Esophagus (tissue), 2 donors: ENCODE measurements around the gene APBA2. TPM values are rescaled to one million over a fixed set of nuclear protein-coding genes. Genes with fewer than 3 reads are reported as not detected.

Experiments used
- H3K27ac ChIP-seq, 2 donors: one replicate each; pipeline ENCODE4 v1.5.1; 2013; ENCODE audit warnings: low read depth in 2 of 2, mild to moderate bottlenecking in 2 of 2, inconsistent platforms in 1 of 2, low read length in 1 of 2, moderate library complexity in 1 of 2
- H3K27me3 ChIP-seq, 2 donors: one replicate each; pipeline ENCODE4 v1.6.1; 2013; ENCODE audit warnings: low read length in 2 of 2, control low read depth in 1 of 2, mild to moderate bottlenecking in 1 of 2; ENCODE audit not compliant: insufficient read depth in 2 of 2, control insufficient read depth in 1 of 2
- H3K36me3 ChIP-seq, 2 donors: one replicate each; pipeline ENCODE4 v1.6.1; 2013; ENCODE audit warnings: low read length in 1 of 2; ENCODE audit not compliant: control insufficient read depth in 2 of 2, insufficient read depth in 2 of 2
- H3K4me1 ChIP-seq, 2 donors: one replicate each; pipeline ENCODE4 v1.6.1; 2013; ENCODE audit warnings: low read length in 1 of 2; ENCODE audit not compliant: control insufficient read depth in 2 of 2, insufficient read depth in 2 of 2
- H3K4me3 ChIP-seq, 2 donors: one replicate each; pipeline ENCODE4 v1.5.1; 2013; ENCODE audit warnings: low read length in 2 of 2, mild to moderate bottlenecking in 2 of 2, low read depth in 1 of 2, moderate library complexity in 1 of 2
- H3K9me3 ChIP-seq, 2 donors: one replicate each; pipeline ENCODE4 v1.6.1; 2013; ENCODE audit warnings: mild to moderate bottlenecking in 2 of 2, low read depth in 1 of 2, low read length in 1 of 2, moderate library complexity in 1 of 2; ENCODE audit not compliant: control insufficient read depth in 2 of 2, insufficient read depth in 1 of 2
- WGBS, 2 donors: extraction: QIAGEN DNeasy Blood & Tissue Kit; methylation state at CpG; one replicate each; pipeline ENCODE4 v1.1.7; 2013; 5-methylcytosine and 5-hydroxymethylcytosine counted together
- polyA plus RNA-seq, 2 donors: library from polyadenylated mRNA; stranded (reverse); fragments of 200-250 nt; gene quantifications; one replicate each; pipeline ENCODE4 v1.2.3, GENCODE V29; 2013
- donor health status: healthy with polysubstance abuse.
- donor health status: Bipolar disorder and iron deficiency.

Gene APBA2
- polyA plus RNA-seq, 2 donors: 0.77 to 1.7 TPM

GRCh38 chr15:29053006-29053405 is 167.2 kb downstream of the APBA2 start:
- 92 to 93% methylated on average over 8 of the region's 8 CpGs for WGBS, 2 donors
- H3K27me3 ChIP-seq: no peaks in the 10 kb centered on the region

GRCh38 chr15:29053661-29054131 is 167.9 kb downstream of the APBA2 start:
- H3K9me3 ChIP-seq: peaks cover 8 to 12% of the 10 kb centered on the region in 2 donors
- H3K27me3 ChIP-seq: no peaks in the 10 kb centered on the region
- H3K27ac ChIP-seq: no peak overlapping the region
- H3K4me1 ChIP-seq: no peaks in the 10 kb centered on the region
- no peak overlapping the region for H3K4me3 ChIP-seq
- H3K36me3 ChIP-seq: no peaks in the 10 kb centered on the region
- WGBS, 2 donors: 91 to 95% methylated on average over 18 of the region's 18 CpGs

More at GRCh38 chr15:29053006-29053405, 167.2 kb downstream of the APBA2 start:
- no peaks in the 10 kb centered on the region for H3K36me3 ChIP-seq
- H3K4me3 ChIP-seq: no peak overlapping the region
- H3K9me3 ChIP-seq: peaks cover 8 to 12% of the 10 kb centered on the region in 2 donors
- H3K4me1 ChIP-seq: no peaks in the 10 kb centered on the region
- no peak overlapping the region for H3K27ac ChIP-seq

GRCh38 chr15:29054171-29055045 is 168.6 kb downstream of the APBA2 start:
- peaks cover 8 to 12% of the 10 kb centered on the region in 2 donors for H3K9me3 ChIP-seq
- H3K36me3 ChIP-seq: no peaks in the 10 kb centered on the region
- 93 to 95% methylated on average over 33 to 34 of the region's 34 CpGs for WGBS, 2 donors
- H3K27ac ChIP-seq: no peak overlapping the region
- H3K4me1 ChIP-seq: no peaks in the 10 kb centered on the region
- H3K27me3 ChIP-seq: no peaks in the 10 kb centered on the region
- H3K4me3 ChIP-seq: no peak overlapping the region

GRCh38 chr15:29055876-29056275 is 170.1 kb downstream of the APBA2 start:
- 59 to 75% methylated on average over 7 of the region's 7 CpGs for WGBS, 2 donors
- Histone ChIP-seq H3K9me3 (peaks cover 8 to 19% of the 10 kb centered on the region in 2 donors), H3K36me3 (no peaks in the 10 kb centered on the region), H3K4me1 (no peaks in the 10 kb centered on the region), H3K4me3 (no peak overlapping the region), H3K27ac (no peak overlapping the region), H3K27me3 (no peaks in the 10 kb centered on the region)

GRCh38 chr15:29056839-29057450 is 171.2 kb downstream of the APBA2 start:
- WGBS, 2 donors: 66 to 72% methylated on average over 4 of the region's 4 CpGs
- Histone ChIP-seq H3K9me3 (peaks cover 8 to 19% of the 10 kb centered on the region in 2 donors), H3K36me3 (no peaks in the 10 kb centered on the region), H3K4me1 (no peaks in the 10 kb centered on the region), H3K4me3 (no peak overlapping the region), H3K27me3 (no peaks in the 10 kb centered on the region), H3K27ac (no peak overlapping the region)

- no peaks in the 10 kb centered on the region for H3K27me3 ChIP-seq
- H3K9me3 ChIP-seq: peaks cover 8 to 19% of the 10 kb centered on the region in 2 donors
- no peak overlapping the region for H3K4me3 ChIP-seq
- H3K4me1 ChIP-seq: no peaks in the 10 kb centered on the region
- 88 to 93% methylated on average over 8 of the region's 8 CpGs for WGBS, 2 donors
- no peak overlapping the region for H3K27ac ChIP-seq
- no peaks in the 10 kb centered on the region for H3K36me3 ChIP-seq
These were observed 172.1 kb downstream of the APBA2 start for GRCh38 chr15:29057856-29058255.

GRCh38 chr15:29058903-29059539 is 173.2 kb downstream of the APBA2 start:
- H3K27me3 ChIP-seq: no peaks in the 10 kb centered on the region
- no peak overlapping the region for H3K27ac ChIP-seq
- H3K36me3 ChIP-seq: no peaks in the 10 kb centered on the region
- 81 to 84% methylated on average over 6 of the region's 6 CpGs for WGBS, 2 donors
- no peaks in the 10 kb centered on the region for H3K4me1 ChIP-seq
- H3K9me3 ChIP-seq: peaks cover 5 to 10% of the 10 kb centered on the region in 2 donors
- no peak overlapping the region for H3K4me3 ChIP-seq

- H3K4me3 ChIP-seq: no peak overlapping the region
- WGBS, 2 donors: 91 to 93% methylated on average over 16 of the region's 16 CpGs
- H3K9me3 ChIP-seq: peaks cover 0 to 7% of the 10 kb centered on the region in 2 donors
- no peaks in the 10 kb centered on the region for H3K36me3 ChIP-seq
- H3K27ac ChIP-seq: no peak overlapping the region
- H3K27me3 ChIP-seq: no peaks in the 10 kb centered on the region
- no peaks in the 10 kb centered on the region for H3K4me1 ChIP-seq
These were observed 174.3 kb downstream of the APBA2 start for GRCh38 chr15:29059871-29060640.

- Histone ChIP-seq H3K27me3 (no peaks in the 10 kb centered on the region), H3K27ac (no peak overlapping the region), H3K9me3 (peaks cover 0 to 7% of the 10 kb centered on the region in 2 donors), H3K36me3 (no peaks in the 10 kb centered on the region), H3K4me1 (no peaks in the 10 kb centered on the region), H3K4me3 (no peak overlapping the region)
- 89 to 93% methylated on average over 6 of the region's 6 CpGs for WGBS, 2 donors
These were observed 176.0 kb downstream of the APBA2 start for GRCh38 chr15:29061746-29062145.
